H9 (cell line): Measurements from ENCODE around the gene TRIM38. TPM values are rescaled to one million over a fixed set of nuclear protein-coding genes. Genes with fewer than 3 reads are reported as not detected.

Experiments used
- DNase-seq: peaks from one replicate; pipeline ENCODE4 v3.0.0-alpha.2; 2017
- H2AFZ ChIP-seq: one replicate; pipeline ENCODE4 v1.6.1; 2013; ENCODE audit warnings: mild to moderate bottlenecking, low read length, control low read depth, moderate library complexity
- H2AK5ac ChIP-seq: 2 replicates; pipeline ENCODE4 v1.6.1; 2013; ENCODE audit warnings: low read length, control low read depth, mixed read lengths; ENCODE audit not compliant: insufficient read length
- H2BK120ac ChIP-seq: one replicate; pipeline ENCODE4 v1.6.1; 2013; ENCODE audit warnings: low read depth, mild to moderate bottlenecking, low read length, control low read depth, inconsistent platforms; ENCODE audit not compliant: poor library complexity, severe bottlenecking
- H2BK12ac ChIP-seq: 2 replicates; pipeline ENCODE4 v1.6.1; 2013; ENCODE audit warnings: low read length, control low read depth, mixed read lengths, low read depth; ENCODE audit not compliant: insufficient read length
- H2BK15ac ChIP-seq: 2 replicates; pipeline ENCODE4 v1.6.1; 2013; ENCODE audit warnings: low read depth, low read length, control low read depth
- H2BK20ac ChIP-seq: one replicate; pipeline ENCODE4 v1.6.1; 2013; ENCODE audit warnings: low read depth, mild to moderate bottlenecking, low read length, control low read depth, inconsistent platforms; ENCODE audit not compliant: poor library complexity, severe bottlenecking
- H2BK5ac ChIP-seq: 2 replicates; pipeline ENCODE4 v1.6.1; 2013; ENCODE audit warnings: low read length, control low read depth, mixed read lengths; ENCODE audit not compliant: insufficient read length
- H3K14ac ChIP-seq: 2 replicates; pipeline ENCODE4 v1.6.1; 2013; ENCODE audit warnings: low read length, control low read depth; ENCODE audit not compliant: insufficient read depth
- H3K18ac ChIP-seq: 2 replicates; pipeline ENCODE4 v1.6.1; 2013; ENCODE audit warnings: low read depth, mild to moderate bottlenecking, mixed read lengths, low read length, control low read depth; ENCODE audit not compliant: insufficient read length
- H3K23ac ChIP-seq: 2 replicates; pipeline ENCODE4 v1.6.1; 2013; ENCODE audit warnings: low read length, control low read depth, mixed read lengths, low read depth; ENCODE audit not compliant: insufficient read length
- H3K23me2 ChIP-seq: 2 replicates; pipeline ENCODE4 v1.6.1; 2013; ENCODE audit warnings: low read depth, mild to moderate bottlenecking, mixed read lengths, low read length, control low read depth; ENCODE audit not compliant: insufficient read length, poor library complexity, severe bottlenecking
- H3K27ac ChIP-seq: 2 replicates; pipeline ENCODE4 v1.5.1; 2013; ENCODE audit warnings: low read length, control low read depth, mixed read lengths, low read depth; ENCODE audit not compliant: insufficient read length
- H3K27me3 ChIP-seq: 2 replicates; pipeline ENCODE4 v1.6.1; 2013; ENCODE audit warnings: low read length, control low read depth, inconsistent platforms; ENCODE audit not compliant: insufficient read depth
- H3K4ac ChIP-seq: 2 replicates; pipeline ENCODE4 v1.6.1; 2013; ENCODE audit warnings: low read depth, mild to moderate bottlenecking, control low read depth, inconsistent platforms, low read length, moderate library complexity
- H3K4me1 ChIP-seq: 2 replicates; pipeline ENCODE4 v1.6.1; 2013; ENCODE audit warnings: low read length, control low read depth, inconsistent platforms; ENCODE audit not compliant: insufficient read depth
- H3K4me2 ChIP-seq: 2 replicates; pipeline ENCODE4 v1.6.1; 2013; ENCODE audit warnings: low read length, control low read depth, mixed read lengths; ENCODE audit not compliant: insufficient read length, insufficient read depth
- H3K56ac ChIP-seq: 2 replicates; pipeline ENCODE4 v1.6.1; 2013; ENCODE audit warnings: low read depth, mild to moderate bottlenecking, mixed read lengths, low read length, control low read depth; ENCODE audit not compliant: insufficient read length
- H3K79me1 ChIP-seq: 2 replicates; pipeline ENCODE4 v1.6.1; 2013; ENCODE audit warnings: low read depth, mild to moderate bottlenecking, moderate library complexity, low read length, control low read depth, inconsistent platforms; ENCODE audit not compliant: insufficient read depth, poor library complexity, severe bottlenecking
- H3K79me2 ChIP-seq: 2 replicates; pipeline ENCODE4 v1.6.1; 2013; ENCODE audit warnings: low read length, control low read depth, inconsistent platforms; ENCODE audit not compliant: insufficient read depth
- H3K9ac ChIP-seq: 2 replicates; pipeline ENCODE4 v1.6.1; 2013; ENCODE audit warnings: low read length, control low read depth, mixed read lengths; ENCODE audit not compliant: insufficient read length; ENCODE audit errors: extremely low read depth
- H3K9me3 ChIP-seq: one replicate; pipeline ENCODE4 v1.6.1; 2013; ENCODE audit warnings: low read depth, low read length, inconsistent platforms; ENCODE audit not compliant: control insufficient read depth
- H3T11ph ChIP-seq: one replicate; pipeline ENCODE4 v1.6.1; 2013; ENCODE audit warnings: mild to moderate bottlenecking, low read length, control low read depth, inconsistent platforms
- H4K20me1 ChIP-seq: one replicate; pipeline ENCODE4 v1.6.1; 2013; ENCODE audit not compliant: control insufficient read depth, insufficient read length, insufficient read depth
- H4K5ac ChIP-seq: 2 replicates; pipeline ENCODE4 v1.6.1; 2013; ENCODE audit warnings: low read depth, mild to moderate bottlenecking, mixed read lengths, low read length, control low read depth; ENCODE audit not compliant: insufficient read length
- H4K8ac ChIP-seq: replicated peaks from 2 replicates; pipeline ENCODE4 v1.6.1; 2013; ENCODE audit warnings: low read length, control low read depth, mixed read lengths, low read depth; ENCODE audit not compliant: insufficient read length
- H4K91ac ChIP-seq: 2 replicates; pipeline ENCODE4 v1.6.1; 2013; ENCODE audit warnings: low read depth, mild to moderate bottlenecking, moderate library complexity, mixed read lengths, low read length, control low read depth; ENCODE audit not compliant: insufficient read length
- H3K27ac Mint-ChIP-seq, 3 experiments: 2 replicates in 2 of 3; 3 replicates in 1 of 3; pipeline ENCODE4 v1.8.0; 2020 to 2021; ENCODE audit warnings: mixed read lengths in 3 of 3, mild to moderate bottlenecking in 1 of 3, moderate library complexity in 1 of 3
- H3K27me3 Mint-ChIP-seq: 2 replicates; pipeline ENCODE4 v1.8.0; 2021; ENCODE audit warnings: low read depth, mild to moderate bottlenecking, moderate library complexity, mixed read lengths
- H3K36me3 Mint-ChIP-seq, 3 experiments: 2 replicates in 2 of 3; 3 replicates in 1 of 3; pipeline ENCODE4 v1.8.0; 2020 to 2021; ENCODE audit warnings: low read depth in 3 of 3, mixed read lengths in 3 of 3; ENCODE audit not compliant: insufficient read depth in 1 of 3
- H3K4me1 Mint-ChIP-seq, 2 experiments: 2 replicates each; pipeline ENCODE4 v1.8.0; 2020; ENCODE audit warnings: mixed read lengths in 2 of 2
- H3K4me3 Mint-ChIP-seq, 2 experiments: 2 replicates in 1 of 2; 3 replicates in 1 of 2; pipeline ENCODE4 v1.8.0; 2020 to 2021; ENCODE audit warnings: mild to moderate bottlenecking in 2 of 2, mixed read lengths in 2 of 2, moderate library complexity in 1 of 2
- H3K9me3 Mint-ChIP-seq, 2 experiments: 2 replicates in 1 of 2; 3 replicates in 1 of 2; pipeline ENCODE4 v1.8.0; 2020; ENCODE audit warnings: mild to moderate bottlenecking in 2 of 2, mixed read lengths in 2 of 2, moderate library complexity in 1 of 2
- WGBS: extraction: QIAGEN DNeasy Blood & Tissue Kit; methylation state at CpG from one replicate; pipeline ENCODE4 v1.1.7; 2013; ENCODE audit warnings: missing lambda C conversion rate, low lambda C conversion rate, mixed read lengths; ENCODE audit not compliant: insufficient read length; ENCODE audit errors: extremely low coverage; 5-methylcytosine and 5-hydroxymethylcytosine counted together
- total RNA-seq: library from RNA; stranded (reverse); gene quantifications from 2 replicates; pipeline ENCODE4 v1.2.1, GENCODE V29; 2021
- TF ChIP-seq, protein P1 (sequence below): fragments of 200-600 bp; sonication (generic); conservative IDR thresholded peaks from 3 replicates; pipeline ENCODE4 v1.8.0; 2021; ENCODE audit warnings: antibody characterized with exemption, mild to moderate bottlenecking

TRIM38 gene
- total RNA-seq, 1 experiment from 2014 or later = 0.61 TPM

DNA sequence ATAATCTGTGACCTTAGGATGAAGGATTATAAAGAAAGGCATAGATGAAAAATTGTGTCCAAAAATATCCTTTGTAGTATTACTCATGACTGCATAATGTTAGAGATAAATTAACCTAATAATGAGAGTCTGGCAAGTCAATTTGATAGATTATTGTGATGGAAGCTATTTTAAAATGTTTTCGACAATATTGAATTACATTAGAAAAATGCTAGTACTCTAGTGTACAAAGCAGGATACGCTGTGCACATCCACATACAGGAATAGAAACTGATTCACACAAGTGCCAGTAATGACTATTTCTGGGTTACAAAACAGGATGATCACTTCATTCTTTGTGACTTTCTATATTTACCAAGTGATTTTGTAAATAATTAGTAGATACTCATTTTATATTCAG, 35.4 kb upstream of the TRIM38 start:
- H4K91ac ChIP-seq = no peak overlapping the region
- H3K4me3 Mint-ChIP-seq = no peak overlapping the region
- TF ChIP-seq, protein P1, sequence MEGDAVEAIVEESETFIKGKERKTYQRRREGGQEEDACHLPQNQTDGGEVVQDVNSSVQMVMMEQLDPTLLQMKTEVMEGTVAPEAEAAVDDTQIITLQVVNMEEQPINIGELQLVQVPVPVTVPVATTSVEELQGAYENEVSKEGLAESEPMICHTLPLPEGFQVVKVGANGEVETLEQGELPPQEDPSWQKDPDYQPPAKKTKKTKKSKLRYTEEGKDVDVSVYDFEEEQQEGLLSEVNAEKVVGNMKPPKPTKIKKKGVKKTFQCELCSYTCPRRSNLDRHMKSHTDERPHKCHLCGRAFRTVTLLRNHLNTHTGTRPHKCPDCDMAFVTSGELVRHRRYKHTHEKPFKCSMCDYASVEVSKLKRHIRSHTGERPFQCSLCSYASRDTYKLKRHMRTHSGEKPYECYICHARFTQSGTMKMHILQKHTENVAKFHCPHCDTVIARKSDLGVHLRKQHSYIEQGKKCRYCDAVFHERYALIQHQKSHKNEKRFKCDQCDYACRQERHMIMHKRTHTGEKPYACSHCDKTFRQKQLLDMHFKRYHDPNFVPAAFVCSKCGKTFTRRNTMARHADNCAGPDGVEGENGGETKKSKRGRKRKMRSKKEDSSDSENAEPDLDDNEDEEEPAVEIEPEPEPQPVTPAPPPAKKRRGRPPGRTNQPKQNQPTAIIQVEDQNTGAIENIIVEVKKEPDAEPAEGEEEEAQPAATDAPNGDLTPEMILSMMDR = no peak
- H3K4me1 Mint-ChIP-seq = 0 out of 4 replicates have a peak, but pooled peaks cover 0 to 2% of the 10 kb centered on the region in 2 experiments
- H3K27ac ChIP-seq = no peak overlapping the region
- DNase-seq = no peak
- no peak overlapping the region for H3K27ac Mint-ChIP-seq
- H2BK12ac ChIP-seq = no peak overlapping the region
- H2BK120ac ChIP-seq = no peak overlapping the region
- no peaks in the 10 kb centered on the region; the same call in 1 of the 2 replicates for H3K27me3 Mint-ChIP-seq
- no peaks in the 10 kb centered on the region for H3K9me3 Mint-ChIP-seq
- no peaks in the 10 kb centered on the region for H3K27me3 ChIP-seq
- H3K23ac ChIP-seq = no peak overlapping the region
- H3K4ac ChIP-seq = no peak overlapping the region
- H2BK5ac ChIP-seq = no peak overlapping the region
- no peak overlapping the region for H4K8ac ChIP-seq
- no peak overlapping the region for H4K5ac ChIP-seq
- H4K20me1 ChIP-seq = no peaks in the 10 kb centered on the region
- no peak overlapping the region for H2AK5ac ChIP-seq
- H2BK20ac ChIP-seq = no peak overlapping the region
- H3K9ac ChIP-seq = no peak overlapping the region
- no peak overlapping the region for H3K14ac ChIP-seq
- peaks cover 3% of the 10 kb centered on the region; the same call in 1 of the 2 replicates for H3K4me1 ChIP-seq
- no peak overlapping the region for H2AFZ ChIP-seq
- no peak overlapping the region for H3K56ac ChIP-seq
- H3K4me2 ChIP-seq = no peak overlapping the region
- no peak overlapping the region for H2BK15ac ChIP-seq
- H3K9me3 ChIP-seq = no peaks in the 10 kb centered on the region
- no peaks in the 10 kb centered on the region for H3K36me3 Mint-ChIP-seq
- WGBS = no CpG with 5 or more reads among the region's 2 CpGs
- no peak overlapping the region for H3K18ac ChIP-seq
- no peak overlapping the region for H3T11ph ChIP-seq
- no peaks in the 10 kb centered on the region for H3K23me2 ChIP-seq
- no peaks in the 10 kb centered on the region for H3K79me2 ChIP-seq
- no peaks in the 10 kb centered on the region for H3K79me1 ChIP-seq
